ENCODE results near the gene HSFX4.
"Not testable (repeated sequence)": the region's sequence is repeated elsewhere in the genome, so short reads cannot be mapped to it uniquely, and the experiment has no call there.

Gene HSFX4

GRCh38 chrX:149929400-149929799 is at the start of gene HSFX4:
Gene HSFX4 (plus strand): TSS chrX:149929573. CDS start chrX:149929645, 72 bp downstream.
- H3K4me3 ChIP-seq (ENCODE audit: low read length); H3K4me2 ChIP-seq (ENCODE audit: low read length); H3K36me3 ChIP-seq (replicated peaks; ENCODE audit: low read depth, low read length); H3K27ac ChIP-seq (ENCODE audit: low read length); H3K9me3 ChIP-seq (ENCODE audit: insufficient read depth, low read length); H3K4me1 ChIP-seq (ENCODE audit: low read length); H3K79me2 ChIP-seq (ENCODE audit: low read length); H4K20me1 ChIP-seq (ENCODE audit: insufficient read depth, low read length); H2AFZ ChIP-seq (ENCODE audit: low read depth, low read length); H3K9ac ChIP-seq (ENCODE audit: low read length); H3K27me3 ChIP-seq (ENCODE audit: low read depth, low read length): not testable (repeated sequence)

- Histone ChIP-seq H3K27ac (ENCODE audit: low read length) (no peak within 1 kb of the TSS), H3K79me2 (ENCODE audit: low read length) (no peaks in the 10 kb centered on the region), H4K20me1 (ENCODE audit: insufficient read depth, low read length) (no peaks in the 10 kb centered on the region), H3K4me2 (ENCODE audit: low read length) (no peak within 1 kb of the TSS), H3K4me3 (ENCODE audit: low read length) (no peak within 1 kb of the TSS), H3K9me3 (ENCODE audit: insufficient read depth, low read length) (no peaks in the 10 kb centered on the region), H3K9ac (ENCODE audit: low read length) (no peak within 1 kb of the TSS), H3K27me3 (ENCODE audit: low read depth, low read length) (0 out of 2 replicates have a peak, but pooled peaks cover 5% of the 10 kb centered on the region), H3K36me3 (replicated peaks; ENCODE audit: low read depth, low read length) (no peaks in the 10 kb centered on the region), H3K4me1 (ENCODE audit: low read length) (no peaks in the 10 kb centered on the region), H2AFZ (ENCODE audit: low read depth, low read length) (no peak within 1 kb of the TSS)
- no peak for TF ChIP-seq EZH2phosphoT487 (IDR thresholded peaks at IDR 0.05; ENCODE audit: low read depth)
- TF ChIP-seq, protein P1, sequence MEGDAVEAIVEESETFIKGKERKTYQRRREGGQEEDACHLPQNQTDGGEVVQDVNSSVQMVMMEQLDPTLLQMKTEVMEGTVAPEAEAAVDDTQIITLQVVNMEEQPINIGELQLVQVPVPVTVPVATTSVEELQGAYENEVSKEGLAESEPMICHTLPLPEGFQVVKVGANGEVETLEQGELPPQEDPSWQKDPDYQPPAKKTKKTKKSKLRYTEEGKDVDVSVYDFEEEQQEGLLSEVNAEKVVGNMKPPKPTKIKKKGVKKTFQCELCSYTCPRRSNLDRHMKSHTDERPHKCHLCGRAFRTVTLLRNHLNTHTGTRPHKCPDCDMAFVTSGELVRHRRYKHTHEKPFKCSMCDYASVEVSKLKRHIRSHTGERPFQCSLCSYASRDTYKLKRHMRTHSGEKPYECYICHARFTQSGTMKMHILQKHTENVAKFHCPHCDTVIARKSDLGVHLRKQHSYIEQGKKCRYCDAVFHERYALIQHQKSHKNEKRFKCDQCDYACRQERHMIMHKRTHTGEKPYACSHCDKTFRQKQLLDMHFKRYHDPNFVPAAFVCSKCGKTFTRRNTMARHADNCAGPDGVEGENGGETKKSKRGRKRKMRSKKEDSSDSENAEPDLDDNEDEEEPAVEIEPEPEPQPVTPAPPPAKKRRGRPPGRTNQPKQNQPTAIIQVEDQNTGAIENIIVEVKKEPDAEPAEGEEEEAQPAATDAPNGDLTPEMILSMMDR (IDR thresholded peaks at IDR 0.05; ENCODE audit: low read depth, low read length), result peak; percentile 31
These were observed 48.2 kb upstream of the HSFX4 start, which contains the start of gene MAGEA8 for GRCh38 chrX:149881081-149881711. Gene MAGEA8 (plus strand): TSS chrX:149881183. CDS start chrX:149884273, 3,090 bp downstream.

DNA sequence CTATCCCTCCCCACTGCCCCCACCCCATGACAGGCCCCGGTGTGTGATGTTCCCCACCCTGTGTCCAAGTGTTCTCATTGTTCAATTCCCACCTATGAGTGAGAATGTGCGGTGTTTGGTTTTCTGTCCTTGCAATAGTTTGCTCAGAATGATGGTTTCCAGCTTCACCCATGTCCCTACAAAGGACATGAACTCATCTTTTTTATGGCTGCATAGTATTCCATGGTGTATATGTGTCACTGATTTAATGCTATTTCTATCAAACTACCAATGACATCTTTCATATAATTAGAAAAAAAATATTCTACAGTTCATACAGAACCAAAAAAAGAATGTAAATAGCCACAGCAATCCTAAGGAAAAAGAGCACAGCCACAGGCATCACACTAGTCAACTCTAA is 38.5 kb upstream of the HSFX4 start:
- H4K20me1 ChIP-seq (ENCODE audit: insufficient read depth, low read length); H3K4me2 ChIP-seq (ENCODE audit: low read length); H2AFZ ChIP-seq (ENCODE audit: low read depth, low read length); H3K4me3 ChIP-seq (ENCODE audit: low read length); H3K79me2 ChIP-seq (ENCODE audit: low read length); H3K9me3 ChIP-seq (ENCODE audit: insufficient read depth, low read length); H3K36me3 ChIP-seq (replicated peaks; ENCODE audit: low read depth, low read length); H3K4me1 ChIP-seq (ENCODE audit: low read length); H3K27ac ChIP-seq (ENCODE audit: low read length); H3K9ac ChIP-seq (ENCODE audit: low read length); H3K27me3 ChIP-seq (ENCODE audit: low read depth, low read length): not testable (repeated sequence)

- Histone ChIP-seq H2AFZ (ENCODE audit: low read depth, low read length) (no peak overlapping the region), H3K27me3 (ENCODE audit: low read depth, low read length) (no peaks in the 10 kb centered on the region), H3K79me2 (ENCODE audit: low read length) (no peaks in the 10 kb centered on the region), H3K4me1 (ENCODE audit: low read length) (no peaks in the 10 kb centered on the region), H3K9me3 (ENCODE audit: insufficient read depth, low read length) (no peaks in the 10 kb centered on the region), H3K4me2 (ENCODE audit: low read length) (no peak overlapping the region), H3K9ac (ENCODE audit: low read length) (no peak overlapping the region), H3K4me3 (ENCODE audit: low read length) (no peak overlapping the region), H3K27ac (ENCODE audit: low read length) (no peak overlapping the region), H3K36me3 (replicated peaks; ENCODE audit: low read depth, low read length) (no peaks in the 10 kb centered on the region), H4K20me1 (ENCODE audit: insufficient read depth, low read length) (no peaks in the 10 kb centered on the region)
- TF ChIP-seq, protein P1 (IDR thresholded peaks at IDR 0.05; ENCODE audit: low read depth, low read length), result no peak
- TF ChIP-seq EZH2phosphoT487 (IDR thresholded peaks at IDR 0.05; ENCODE audit: low read depth), result no peak
These were observed 30.8 kb upstream of the HSFX4 start for GRCh38 chrX:149898554-149898953.

DNA sequence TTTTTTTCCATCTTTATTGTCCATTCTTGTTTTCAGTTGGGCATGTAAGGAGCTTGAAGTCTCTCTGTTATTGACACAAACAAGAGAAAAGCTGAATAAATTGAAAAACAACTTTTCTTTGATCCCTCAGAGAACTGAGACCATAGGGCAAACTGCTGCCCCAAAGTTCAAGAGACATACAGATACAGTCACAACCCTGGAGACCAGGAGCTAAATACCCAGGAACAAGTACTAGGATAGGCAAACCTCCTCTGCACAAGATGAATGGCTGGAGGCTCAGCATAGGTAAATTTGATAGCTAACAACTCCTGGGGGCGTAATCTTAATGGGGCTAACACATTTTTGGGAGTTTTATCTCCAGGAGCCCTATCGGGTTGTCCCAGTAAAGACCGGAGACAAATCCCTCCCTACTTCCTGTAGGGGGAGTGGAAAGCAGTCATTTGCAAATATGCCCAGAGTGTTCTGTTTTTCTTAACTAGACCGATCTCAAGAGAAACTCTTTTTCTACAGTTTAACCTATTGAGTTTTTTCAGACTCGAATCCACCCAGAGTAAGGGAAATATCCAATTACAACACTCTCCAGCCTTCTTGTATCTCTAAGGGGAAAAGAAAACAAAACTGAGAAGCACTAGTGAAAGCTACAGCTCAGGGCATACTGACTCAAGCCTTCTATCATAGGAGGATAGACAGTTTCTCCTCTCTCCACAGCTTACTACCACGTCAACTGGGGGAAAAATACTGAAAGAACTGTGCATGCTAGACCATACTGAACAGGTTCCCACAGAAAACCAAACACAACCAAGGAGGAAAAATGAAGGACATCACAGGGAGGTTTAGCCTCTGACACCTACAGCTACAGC is 25.3 kb upstream of the HSFX4 start:
- H3K27ac ChIP-seq (ENCODE audit: low read length), result no peak overlapping the region
- H4K20me1 ChIP-seq (ENCODE audit: insufficient read depth, low read length), result no peaks in the 10 kb centered on the region
- H3K9me3 ChIP-seq (ENCODE audit: insufficient read depth, low read length), result no peaks in the 10 kb centered on the region
- no peaks in the 10 kb centered on the region for H3K36me3 ChIP-seq (replicated peaks; ENCODE audit: low read depth, low read length)
- peaks cover 36% of the 10 kb centered on the region for H3K4me1 ChIP-seq (ENCODE audit: low read length)
- H3K4me3 ChIP-seq (ENCODE audit: low read length), result peak overlapping the region; percentile 69
- no peaks in the 10 kb centered on the region for H3K79me2 ChIP-seq (ENCODE audit: low read length)
- peak overlapping the region; percentile 45 for H3K9ac ChIP-seq (ENCODE audit: low read length)
- peak overlapping the region; percentile 71 for H3K4me2 ChIP-seq (ENCODE audit: low read length)
- TF ChIP-seq, protein P1 (IDR thresholded peaks at IDR 0.05; ENCODE audit: low read depth, low read length), result peak; percentile 26
- no peak for TF ChIP-seq EZH2phosphoT487 (IDR thresholded peaks at IDR 0.05; ENCODE audit: low read depth)
- H2AFZ ChIP-seq (ENCODE audit: low read depth, low read length), result peak overlapping the region; percentile 97
- H3K27me3 ChIP-seq (ENCODE audit: low read depth, low read length), result no peaks in the 10 kb centered on the region
